Activated CD4-positive, alpha-beta T cell treated with anti-CD3 and anti-CD28 coated beads for 36 hours (primary cell): ENCODE results near the gene CTH. TPM values are rescaled to one million over a fixed set of nuclear protein-coding genes. Genes with fewer than 3 reads are reported as not detected.
"Not testable (repeated sequence)": the region's sequence is repeated elsewhere in the genome, so short reads cannot be mapped to it uniquely, and the experiment has no call there.

Experiments used
- ATAC-seq: fragments of 200-7000 bp; cut with Tn5 transposase; one replicate; pipeline ENCODE4 v1.10.0; 2021; ENCODE audit warnings: mild to moderate bottlenecking, moderate library complexity
- CTCF ChIA-PET: fragments of 350-600 bp; sonication (Branson Sonifier 250); formaldehyde crosslinking; loops from one replicate; lab custom pipeline; 2021; ENCODE audit warnings: antibody characterized with exemption; lab: Charles Lee
- POLR2A ChIA-PET: fragments of 350-600 bp; sonication (Branson Sonifier 250); formaldehyde crosslinking; loops from one replicate; lab custom pipeline; 2021; ENCODE audit warnings: antibody characterized with exemption, inconsistent platforms; lab: Charles Lee
- DNase-seq: peaks from one replicate; pipeline ENCODE4 v3.0.0-alpha.2; 2020
- H3K27ac Mint-ChIP-seq: one replicate; pipeline ENCODE4 v1.8.0; 2021; ENCODE audit warnings: mixed read lengths
- H3K27me3 Mint-ChIP-seq: one replicate; pipeline ENCODE4 v1.8.0; 2021; ENCODE audit warnings: mixed read lengths
- H3K36me3 Mint-ChIP-seq: one replicate; pipeline ENCODE4 v1.8.0; 2021; ENCODE audit warnings: low read depth, mixed read lengths
- H3K4me1 Mint-ChIP-seq: one replicate; pipeline ENCODE4 v1.8.0; 2021; ENCODE audit warnings: mixed read lengths
- H3K4me3 Mint-ChIP-seq: one replicate; pipeline ENCODE4 v1.8.0; 2021; ENCODE audit warnings: mild to moderate bottlenecking, moderate library complexity, mixed read lengths
- H3K9me3 Mint-ChIP-seq: one replicate; pipeline ENCODE4 v1.8.0; 2021; ENCODE audit warnings: low read depth, mixed read lengths
- intact Hi-C, 2 experiments: fragments of 100-400 bp; cut with DNase I in 1 of 2; cut with micrococcal nuclease in 1 of 2; formaldehyde crosslinking; loops; one replicate each; pipeline versions ENCODE4 v1.14.2 to v1.15.1; 2022 to 2024; cut with DNase I, micrococcal nuclease
- total RNA-seq, 2 experiments: library from RNA; stranded (reverse); gene quantifications; one replicate each; pipeline ENCODE4 v1.2.3, GENCODE V29; 2021

CTH gene
- total RNA-seq, 2 experiments from 2014 or later, result 25.3 to 29.8 TPM

- Mint-ChIP-seq H3K4me3 (no peak overlapping the region), H3K9me3 (no peaks in the 10 kb centered on the region)
- POLR2A ChIA-PET, result no interaction called here
Measured at GRCh38 chr1:70458131-70458530, 47.1 kb downstream of the CTH start.

GRCh38 chr1:70459496-70460225 is 48.6 kb downstream of the CTH start:
- DNase-seq (no peak), ATAC-seq (no peak)
- H3K27me3 Mint-ChIP-seq, result no peaks in the 10 kb centered on the region
- ChIA-PET POLR2A (no interaction called here), CTCF (no interaction called here)
- H3K36me3 Mint-ChIP-seq, result no peaks in the 10 kb centered on the region
- H3K27ac Mint-ChIP-seq, result no peak overlapping the region
- no peaks in the 10 kb centered on the region for H3K4me1 Mint-ChIP-seq
- no peaks in the 10 kb centered on the region for H3K9me3 Mint-ChIP-seq
- H3K4me3 Mint-ChIP-seq, result no peak overlapping the region
- intact Hi-C loops, result no loop called here

More at GRCh38 chr1:70458131-70458530, 47.1 kb downstream of the CTH start:
- Mint-ChIP-seq H3K27me3 (peaks cover 4% of the 10 kb centered on the region), H3K36me3 (no peaks in the 10 kb centered on the region), H3K27ac (no peak overlapping the region), H3K4me1 (no peaks in the 10 kb centered on the region)
- DNase-seq (no peak), ATAC-seq (no peak)
- CTCF ChIA-PET, result interaction anchor here (0.9 kb wide), 1 partner anchor 11 kb away, joined by 4 read pairs; no protein-coding TSS in a partner anchor
- intact Hi-C loops, result no loop called here

- H3K4me1 Mint-ChIP-seq, DNase-seq, H3K27me3 Mint-ChIP-seq, ATAC-seq, H3K36me3 Mint-ChIP-seq, intact Hi-C loops, H3K4me3 Mint-ChIP-seq, CTCF ChIA-PET, H3K27ac Mint-ChIP-seq, H3K9me3 Mint-ChIP-seq, POLR2A ChIA-PET: not testable (repeated sequence)
Measured at GRCh38 chr1:70460740-70461713, 50.0 kb downstream of the CTH start.

GRCh38 chr1:70462611-70463010 is 51.5 kb downstream of the CTH start:
- no peak for ATAC-seq
- Mint-ChIP-seq H3K27me3 (peaks cover 8% of the 10 kb centered on the region), H3K4me3 (no peak overlapping the region), H3K9me3 (no peaks in the 10 kb centered on the region), H3K4me1 (no peaks in the 10 kb centered on the region), H3K27ac (no peak overlapping the region), H3K36me3 (no peaks in the 10 kb centered on the region)
- no peak for DNase-seq
- CTCF ChIA-PET, result no interaction called here
- intact Hi-C loops, result no loop called here
- POLR2A ChIA-PET, result no interaction called here

GRCh38 chr1:70465911-70466310 is 54.8 kb downstream of the CTH start:
- ChIA-PET CTCF (no interaction called here), POLR2A (no interaction called here)
- no peak for DNase-seq
- Mint-ChIP-seq H3K4me3 (no peak overlapping the region), H3K36me3 (no peaks in the 10 kb centered on the region), H3K27ac (no peak overlapping the region), H3K27me3 (peaks cover 19% of the 10 kb centered on the region), H3K9me3 (no peaks in the 10 kb centered on the region), H3K4me1 (no peaks in the 10 kb centered on the region)
- intact Hi-C loops, result no loop called here
- no peak for ATAC-seq

GRCh38 chr1:70467531-70467930 is 56.5 kb downstream of the CTH start:
- no peaks in the 10 kb centered on the region for H3K36me3 Mint-ChIP-seq
- POLR2A ChIA-PET, result no interaction called here
- H3K27me3 Mint-ChIP-seq, result peaks cover 19% of the 10 kb centered on the region
- H3K4me1 Mint-ChIP-seq, result no peaks in the 10 kb centered on the region
- intact Hi-C loops, result no loop called here
- H3K9me3 Mint-ChIP-seq, result no peaks in the 10 kb centered on the region
- H3K4me3 Mint-ChIP-seq, result no peak overlapping the region
- ATAC-seq (no peak), DNase-seq (no peak)
- CTCF ChIA-PET, result interaction anchor here (0.6 kb wide), 1 partner anchor 182 kb away, joined by 3 read pairs; no protein-coding TSS in a partner anchor
- H3K27ac Mint-ChIP-seq, result no peak overlapping the region

GRCh38 chr1:70468180-70468579 is 57.1 kb downstream of the CTH start:
- POLR2A ChIA-PET, result no interaction called here
- ATAC-seq (no peak), DNase-seq (no peak)
- intact Hi-C loops, result no loop called here
- Mint-ChIP-seq H3K9me3 (no peaks in the 10 kb centered on the region), H3K4me1 (no peaks in the 10 kb centered on the region), H3K4me3 (no peak overlapping the region), H3K36me3 (no peaks in the 10 kb centered on the region), H3K27me3 (peaks cover 19% of the 10 kb centered on the region), H3K27ac (no peak overlapping the region)
- CTCF ChIA-PET, result interaction anchor here (0.6 kb wide), 1 partner anchor 183 kb away, joined by 3 read pairs; no protein-coding TSS in a partner anchor

GRCh38 chr1:70469184-70469583 is 58.1 kb downstream of the CTH start:
- CTCF ChIA-PET, result interaction anchor here (0.7 kb wide), 2 partner anchors 14 to 33 kb away, joined by 3 read pairs; no protein-coding TSS in a partner anchor
- DNase-seq, POLR2A ChIA-PET, H3K4me1 Mint-ChIP-seq, intact Hi-C loops, H3K27ac Mint-ChIP-seq, H3K36me3 Mint-ChIP-seq, H3K4me3 Mint-ChIP-seq, ATAC-seq, H3K9me3 Mint-ChIP-seq: not testable (repeated sequence)
- H3K27me3 Mint-ChIP-seq, result peaks cover 19% of the 10 kb centered on the region

- DNase-seq, result no peak
- ChIA-PET CTCF (no interaction called here), POLR2A (no interaction called here)
- H3K4me3 Mint-ChIP-seq, result no peak overlapping the region
- no peak overlapping the region for H3K27ac Mint-ChIP-seq
- intact Hi-C loops, result no loop called here
- ATAC-seq, result no peak
- H3K27me3 Mint-ChIP-seq, result peaks cover 3% of the 10 kb centered on the region
- H3K4me1 Mint-ChIP-seq, result no peaks in the 10 kb centered on the region
- no peaks in the 10 kb centered on the region for H3K9me3 Mint-ChIP-seq
- no peaks in the 10 kb centered on the region for H3K36me3 Mint-ChIP-seq
Measured at GRCh38 chr1:70475023-70475422, 64.0 kb downstream of the CTH start.

- Mint-ChIP-seq H3K4me1 (no peaks in the 10 kb centered on the region), H3K27ac (no peak overlapping the region), H3K9me3 (no peaks in the 10 kb centered on the region), H3K36me3 (no peaks in the 10 kb centered on the region), H3K27me3 (no peaks in the 10 kb centered on the region), H3K4me3 (no peak overlapping the region)
- ChIA-PET CTCF (no interaction called here), POLR2A (no interaction called here)
- intact Hi-C loops, result no loop called here
- ATAC-seq (no peak), DNase-seq (no peak)
Measured at GRCh38 chr1:70477090-70477489, 66.0 kb downstream of the CTH start.

- H3K27ac Mint-ChIP-seq, POLR2A ChIA-PET, intact Hi-C loops, H3K9me3 Mint-ChIP-seq, H3K4me3 Mint-ChIP-seq, H3K27me3 Mint-ChIP-seq, DNase-seq, CTCF ChIA-PET, H3K4me1 Mint-ChIP-seq, ATAC-seq, H3K36me3 Mint-ChIP-seq: not testable (repeated sequence)
Measured at GRCh38 chr1:70477905-70478304, 66.8 kb downstream of the CTH start.
